NCI-H345 treated with DMSO at 0.1 percent for 48 hours (cell line): ENCODE results near the gene HINT1.
"Not testable (repeated sequence)": the region's sequence is repeated elsewhere in the genome, so short reads cannot be mapped to it uniquely, and the experiment has no call there.

Experiments used
- DNase-seq: peaks from one replicate; lab custom pipeline; 2025; ENCODE audit not compliant: unreplicated experiment; lab: John Stamatoyannopoulos, UW

HINT1 gene

DNA sequence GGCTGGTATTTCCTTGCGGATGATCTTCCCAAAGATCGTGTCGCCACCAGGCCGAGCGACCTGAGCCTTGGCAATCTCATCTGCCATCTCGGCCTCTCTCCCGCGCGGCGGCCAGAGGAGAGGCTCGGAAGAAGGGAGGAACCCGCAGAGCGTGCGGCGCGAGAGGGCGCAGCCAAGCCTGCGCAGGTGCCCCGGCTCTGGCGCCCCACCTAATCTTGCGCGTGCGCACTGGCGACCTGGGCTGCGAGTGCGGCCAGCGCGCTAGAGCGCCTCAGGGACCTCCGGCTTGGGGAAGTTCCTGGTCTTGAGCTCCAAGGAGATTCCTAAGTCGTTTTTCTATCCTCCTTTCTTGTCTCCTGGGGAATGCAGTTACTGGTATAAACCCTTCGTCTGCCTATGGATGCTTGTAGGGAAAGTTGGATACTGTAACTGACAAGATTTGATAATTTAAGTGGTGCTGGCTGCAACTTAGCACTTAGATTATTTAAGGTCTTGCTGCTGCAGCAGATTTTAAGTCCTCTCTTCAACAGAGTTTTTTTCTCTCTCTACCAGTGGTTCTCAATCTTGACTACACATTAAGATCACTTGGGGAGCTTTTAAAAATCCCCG is at the start of gene HINT1:
Gene HINT1, minus strand, starts transcription at position 138 of the 609 bp plus-strand sequence. Its CDS starts 51 bp downstream, at position 87.
- DNase-seq, result peak; percentile 65

DNA sequence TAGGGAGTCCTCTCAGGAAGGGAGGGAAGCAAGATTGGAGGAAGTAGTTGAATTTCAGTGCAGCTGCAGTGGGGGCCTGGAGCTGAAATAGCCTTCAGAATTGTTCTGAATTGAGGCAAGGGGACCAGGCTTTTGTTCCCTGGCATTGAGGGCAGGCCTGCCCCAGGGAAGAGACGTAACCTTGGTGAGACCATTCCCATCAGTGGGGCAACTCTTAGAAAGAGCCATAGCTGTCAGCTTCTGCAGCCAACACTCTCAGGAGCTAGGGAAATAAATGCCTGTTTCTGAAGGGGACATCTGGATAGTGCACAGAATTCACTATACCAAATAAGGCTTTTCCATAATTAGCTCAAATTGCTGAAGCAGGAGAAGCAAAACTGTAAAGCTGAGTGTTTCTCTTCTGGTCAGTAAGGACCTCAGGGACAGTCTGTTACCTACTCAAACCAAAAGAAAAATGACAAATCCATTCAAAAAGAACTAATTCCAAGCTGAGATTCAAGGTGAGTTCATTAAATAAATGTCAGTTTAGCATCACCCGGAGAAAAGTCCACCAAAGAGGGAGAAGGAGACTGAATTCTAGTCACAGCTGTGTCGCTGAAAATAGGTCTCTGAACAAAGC is 49.7 kb upstream of the HINT1 start:
- no peak for DNase-seq

DNA sequence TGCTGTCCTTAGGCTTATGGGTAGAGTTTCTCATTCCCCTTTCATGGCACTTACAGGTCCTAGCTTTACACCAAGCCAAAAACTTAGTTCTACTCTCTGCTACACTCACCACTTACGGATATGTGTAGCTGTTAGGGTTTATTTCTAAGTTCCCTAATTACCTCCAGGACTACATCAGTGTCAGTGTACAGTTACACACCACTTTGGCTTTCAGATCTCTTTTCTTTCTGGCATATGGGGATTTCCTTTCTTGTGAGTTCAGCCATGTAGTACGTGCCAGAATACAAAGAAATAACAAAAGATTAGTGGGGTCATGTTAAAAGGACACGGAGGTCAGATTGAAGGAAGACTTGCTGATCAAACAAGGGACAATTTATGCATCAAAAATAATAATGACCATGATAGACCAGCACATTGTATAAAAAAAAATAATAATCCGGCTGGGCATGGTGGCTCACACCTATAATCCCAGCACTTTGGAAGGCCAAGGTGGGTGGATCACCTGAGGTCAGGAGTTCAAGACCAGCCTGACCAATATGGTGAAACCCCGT is 47.5 kb upstream of the HINT1 start:
- DNase-seq, result no peak

DNA sequence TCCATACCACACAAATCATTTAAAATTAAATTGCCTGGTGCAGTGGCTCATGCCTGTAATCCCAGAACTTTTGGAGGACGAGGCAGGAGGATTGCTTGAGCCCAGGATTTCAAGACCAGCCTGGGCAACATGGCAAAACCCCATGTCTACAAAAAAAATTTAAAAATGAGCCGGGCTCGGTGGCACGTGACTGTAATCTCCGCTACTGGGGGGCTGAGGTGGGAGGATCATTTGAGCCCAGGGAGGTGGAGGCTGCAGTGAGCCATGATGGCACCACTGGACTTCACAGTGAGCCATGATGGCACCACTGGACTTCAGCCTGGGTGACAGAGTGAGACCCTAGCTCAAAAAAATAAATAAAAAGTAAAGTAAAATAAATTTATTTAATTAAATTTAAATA is 46.6 kb upstream of the HINT1 start:
- no peak for DNase-seq

DNA sequence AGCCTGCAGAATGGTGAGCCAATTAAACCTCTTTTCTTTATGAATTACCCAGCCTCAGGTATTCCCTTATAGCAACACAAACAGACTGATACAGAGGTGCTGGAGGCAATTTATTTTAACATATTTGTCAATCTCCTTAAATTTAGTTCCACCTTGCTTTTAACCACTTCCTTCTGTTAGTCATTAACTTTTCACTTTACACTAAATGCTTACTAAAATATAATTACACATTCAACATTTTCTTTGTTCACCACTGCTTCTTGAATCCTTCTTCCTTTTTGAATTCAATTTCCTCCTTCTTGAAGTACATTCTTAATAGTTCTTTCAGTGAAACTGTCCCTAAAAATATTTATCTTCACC is 45.1 kb upstream of the HINT1 start:
- DNase-seq, result no peak

DNA sequence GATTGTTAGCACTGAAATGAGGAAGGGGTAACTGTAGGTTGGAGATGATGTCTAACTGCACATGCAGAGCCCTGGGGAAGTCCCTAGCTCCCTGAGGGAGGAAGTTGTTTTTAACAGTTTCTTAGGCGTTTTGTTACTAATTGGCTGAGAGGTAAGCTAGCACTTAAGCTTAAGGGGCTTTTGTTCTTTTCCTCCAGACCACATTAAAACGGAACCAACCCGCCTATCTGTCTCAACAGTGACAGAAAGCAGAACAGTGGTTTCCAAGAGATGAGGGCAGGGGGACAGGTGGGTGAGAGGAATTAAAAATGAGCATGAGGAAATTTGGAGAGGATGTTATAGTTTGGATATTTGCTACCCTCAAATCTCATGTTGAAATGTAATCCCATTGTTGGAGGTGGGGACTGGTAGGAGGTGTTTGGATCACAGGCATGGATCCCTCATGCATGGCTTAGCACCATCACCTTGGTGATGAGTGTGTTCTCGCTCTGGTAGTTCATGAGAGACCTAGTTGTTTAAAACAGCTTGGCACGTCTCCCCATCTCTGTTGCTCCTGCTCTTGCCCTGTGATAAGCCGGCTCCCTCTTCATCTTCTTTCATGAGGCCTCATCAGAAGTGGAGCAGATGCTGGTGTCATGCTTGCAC is 44.6 kb upstream of the HINT1 start:
- DNase-seq, result peak; percentile 37

DNA sequence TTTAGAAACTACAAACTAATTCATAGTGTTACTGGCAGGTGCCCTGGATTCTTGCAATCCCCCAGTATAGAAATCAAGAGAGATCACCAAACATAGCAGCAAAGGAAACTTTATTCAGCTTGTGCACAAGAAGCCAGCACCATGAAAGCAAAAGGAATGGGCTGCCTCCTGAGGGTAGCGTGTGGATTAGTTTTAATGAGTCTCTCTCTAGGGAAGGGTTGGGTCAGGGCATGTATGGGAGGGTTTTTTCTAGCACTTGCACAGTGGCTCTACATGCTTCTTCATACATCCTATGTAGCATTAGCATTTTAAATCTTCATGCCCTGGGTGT is 44.1 kb upstream of the HINT1 start:
- DNase-seq, result no peak

DNA sequence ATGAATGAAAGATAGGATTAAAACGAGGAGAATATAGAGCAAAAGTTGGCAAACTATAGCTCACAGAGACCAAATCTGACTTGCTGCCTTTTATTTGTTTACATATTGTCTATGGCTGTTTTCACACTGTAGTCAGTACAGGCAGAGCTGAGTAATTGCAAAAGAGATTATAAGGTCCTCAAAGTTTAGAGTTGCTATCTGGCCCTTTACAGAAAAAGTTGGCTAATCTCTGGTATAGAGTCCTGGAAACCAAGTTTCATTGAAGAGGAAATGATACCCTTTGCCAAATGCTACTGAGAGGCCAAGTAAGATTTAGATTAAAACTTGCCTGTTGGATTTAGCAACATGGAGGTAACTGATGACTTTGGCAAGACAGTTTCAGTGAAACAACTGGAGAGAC is 41.7 kb upstream of the HINT1 start:
- DNase-seq, result no peak

DNA sequence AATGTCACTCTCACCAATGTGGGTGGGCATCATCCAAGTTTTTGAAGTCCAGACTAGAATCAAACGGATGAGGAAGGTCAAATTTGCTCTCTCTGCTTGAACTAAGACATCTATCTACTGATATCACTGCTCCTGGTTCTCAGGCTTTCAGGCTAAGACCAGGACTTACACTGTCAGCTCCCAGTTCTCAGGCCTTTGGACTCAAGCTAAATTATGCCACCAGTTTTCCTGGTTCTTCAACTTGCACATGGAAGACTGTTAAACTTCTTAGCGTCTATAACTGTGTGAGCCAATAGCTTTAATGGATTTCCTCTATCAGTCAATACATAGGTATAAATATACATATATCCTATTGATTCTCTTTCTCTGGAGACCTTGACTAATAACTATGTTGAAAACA is 41.0 kb upstream of the HINT1 start:
- DNase-seq, result no peak

DNA sequence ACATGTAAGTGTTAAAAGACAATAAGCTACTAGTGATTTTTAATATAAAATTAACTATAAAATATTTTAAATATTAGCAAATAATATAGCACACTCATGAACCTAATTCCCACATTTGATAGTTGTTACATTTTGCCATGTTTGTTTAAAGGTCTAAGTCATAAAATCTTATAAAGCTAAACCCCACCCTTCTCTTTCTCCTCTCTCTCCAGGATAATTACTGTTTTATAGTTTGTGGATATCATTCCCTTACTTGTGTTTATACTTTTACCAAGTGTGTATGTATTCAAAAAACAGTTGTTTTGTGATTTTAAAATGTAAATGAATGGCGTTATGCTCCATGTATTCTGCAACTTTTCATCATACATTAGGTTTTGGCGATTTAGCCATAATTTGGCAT is 39.9 kb upstream of the HINT1 start:
- no peak for DNase-seq

DNA sequence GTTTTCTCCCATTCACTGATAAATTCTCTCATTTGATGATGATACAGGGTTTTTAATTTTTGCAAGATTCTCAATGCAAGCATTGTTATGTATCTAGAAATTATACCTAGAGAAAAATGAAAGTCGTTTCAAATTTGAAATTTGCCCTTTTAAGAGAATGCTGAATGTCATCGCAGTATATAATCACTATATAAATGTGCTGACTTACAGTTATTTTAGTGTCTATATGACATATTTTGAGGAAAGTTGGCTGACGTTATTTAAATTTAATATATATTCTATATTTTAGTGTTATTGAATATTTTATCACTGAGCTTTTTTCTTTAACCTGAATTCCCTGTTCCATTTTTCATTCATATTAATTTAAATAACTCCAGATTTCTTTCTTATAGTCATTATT is 35.5 kb upstream of the HINT1 start:
- DNase-seq, result no peak

DNA sequence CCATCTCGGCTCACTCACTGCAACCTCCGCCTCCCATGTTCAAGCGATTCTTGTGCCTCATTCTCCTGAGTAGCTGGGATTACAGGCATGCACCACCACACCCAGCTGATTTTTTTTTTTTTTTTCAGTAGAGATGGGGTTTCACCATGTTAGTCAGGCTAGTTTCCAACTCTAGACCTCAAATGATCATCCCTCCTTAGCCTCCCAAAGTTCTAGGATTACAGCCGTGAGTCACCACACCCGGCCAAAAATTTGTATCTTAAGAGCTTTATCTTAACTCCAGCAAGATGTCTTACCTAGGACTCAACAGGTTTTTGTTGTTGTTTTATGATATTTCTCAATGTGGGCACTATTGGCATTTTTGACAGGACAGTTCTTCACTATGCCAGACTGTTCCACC is 33.6 kb upstream of the HINT1 start:
- no peak for DNase-seq

DNA sequence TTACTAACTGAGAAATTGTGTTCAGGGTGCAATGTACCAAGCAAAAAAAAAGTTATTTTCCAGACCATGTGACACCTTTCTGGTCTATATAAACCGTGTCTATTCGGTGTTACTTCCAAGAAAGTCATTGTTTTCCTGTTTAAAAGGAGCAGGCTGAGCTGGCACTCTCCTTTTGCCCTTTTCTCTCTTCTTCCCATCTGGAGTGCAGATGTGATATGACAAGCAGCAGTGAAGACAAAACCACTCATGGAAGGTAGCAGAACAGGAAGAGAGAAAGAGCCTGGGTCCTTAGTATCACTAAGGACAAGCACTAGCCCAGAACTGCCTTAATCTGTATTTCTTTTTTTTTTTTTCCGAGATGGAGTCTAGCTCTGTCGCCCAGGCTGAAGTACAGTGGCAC is 31.3 kb upstream of the HINT1 start:
- no peak for DNase-seq

DNA sequence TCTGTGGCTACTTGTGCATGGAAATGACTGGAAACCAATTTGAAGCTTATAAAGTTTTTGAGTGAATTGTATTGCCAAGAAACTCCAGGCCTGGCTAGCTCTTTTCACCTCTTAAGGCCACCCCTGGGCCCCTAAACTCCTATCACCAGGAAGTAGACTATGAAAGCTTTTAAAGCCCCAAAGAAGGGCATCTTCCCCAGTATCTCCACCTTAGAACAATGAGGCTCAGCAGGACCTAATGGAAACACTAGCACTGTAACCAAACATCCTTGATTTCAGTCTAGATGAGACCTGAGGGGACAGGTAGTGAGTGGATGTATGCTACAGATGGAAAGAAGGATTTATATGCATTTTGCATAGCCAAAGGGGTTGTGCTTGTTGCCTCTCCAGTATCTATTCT is 30.6 kb upstream of the HINT1 start:
- no peak for DNase-seq

DNA sequence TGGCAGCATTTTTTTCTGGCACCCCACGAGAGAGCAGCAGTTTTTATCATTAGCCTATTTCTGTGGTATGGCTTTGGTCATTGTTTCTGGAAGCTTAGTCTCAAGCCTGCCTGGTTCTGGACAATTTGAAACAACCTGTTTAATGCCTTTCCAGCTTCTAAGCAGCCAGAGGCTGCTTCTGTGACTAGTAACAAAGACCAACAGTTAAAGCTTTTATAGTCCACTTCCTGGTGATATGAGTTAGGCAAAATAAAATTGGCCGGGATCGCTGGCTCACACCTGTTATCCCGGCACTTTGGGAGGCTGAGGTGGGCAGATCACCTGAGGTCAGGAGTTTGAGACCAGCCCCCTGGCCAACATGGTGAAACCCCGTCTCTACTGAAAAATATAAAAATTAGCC is 29.7 kb upstream of the HINT1 start:
- DNase-seq, result no peak

DNA sequence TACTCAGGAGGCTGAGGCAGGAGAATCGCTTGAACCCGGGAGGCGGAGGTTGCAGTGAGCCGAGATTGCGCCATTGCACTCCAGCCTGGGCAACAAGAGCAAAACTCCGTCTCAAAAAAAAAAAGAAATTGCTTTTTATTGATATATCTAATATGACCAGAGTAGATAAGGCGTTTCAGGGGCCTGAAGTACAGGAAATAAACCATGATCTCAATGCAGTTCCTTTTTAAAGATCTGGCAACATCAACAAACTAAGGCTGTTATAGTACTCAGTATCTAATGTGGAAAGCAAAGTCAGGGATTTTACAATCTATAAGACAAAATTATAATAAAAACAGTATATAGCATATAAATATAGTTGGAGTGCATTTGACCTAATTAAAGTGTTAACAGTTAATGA is 28.8 kb upstream of the HINT1 start:
- not testable (repeated sequence) for DNase-seq

DNA sequence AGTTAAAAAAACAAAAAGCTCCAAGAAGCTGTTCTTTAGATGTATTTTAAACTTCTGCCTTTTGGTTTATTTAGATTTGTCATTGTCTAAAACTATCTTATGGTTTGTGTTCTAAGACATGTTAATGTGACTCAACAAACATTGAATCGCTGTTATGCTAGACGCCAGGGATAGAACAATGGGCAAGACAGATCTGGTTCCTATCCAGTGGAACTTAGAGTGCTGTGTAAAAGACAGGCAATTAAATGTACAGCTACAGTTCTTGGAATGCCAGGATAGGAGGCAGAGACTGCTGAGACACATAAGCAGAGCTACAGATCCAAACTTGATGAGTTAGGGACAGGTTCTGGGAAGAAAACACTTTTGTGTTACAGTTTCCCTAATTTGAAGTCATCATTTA is 28.1 kb upstream of the HINT1 start:
- no peak for DNase-seq

DNA sequence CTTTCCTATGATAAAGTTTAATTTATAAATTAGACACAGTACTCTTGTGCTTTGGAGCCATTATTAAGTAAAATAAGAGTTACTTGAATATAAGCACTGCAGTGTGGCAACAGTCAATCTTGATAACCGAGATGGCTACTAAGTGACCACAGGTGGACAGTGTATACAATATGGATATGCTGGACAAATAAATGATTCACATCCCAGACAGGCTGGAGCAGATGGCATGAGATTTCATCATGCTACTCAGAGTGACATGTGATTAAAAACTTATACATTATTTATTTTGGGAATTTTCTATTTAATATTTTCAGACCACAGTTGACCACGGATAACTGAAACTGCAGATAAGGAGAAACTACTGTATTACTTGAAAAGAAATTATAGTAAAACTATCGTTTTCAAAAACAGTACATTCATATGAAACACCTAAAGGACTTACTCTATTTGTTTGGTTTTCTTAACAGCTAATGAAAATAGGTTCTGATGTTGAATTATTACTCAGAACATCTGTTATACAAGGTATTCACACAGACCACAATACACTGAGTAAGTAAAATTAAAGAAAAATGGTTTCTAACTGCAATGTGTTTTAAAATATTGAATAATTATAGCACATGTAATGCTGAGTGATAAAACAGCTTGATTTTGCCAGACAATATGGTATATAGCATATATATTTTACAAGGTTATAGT is 21.7 kb upstream of the HINT1 start:
- no peak for DNase-seq

DNA sequence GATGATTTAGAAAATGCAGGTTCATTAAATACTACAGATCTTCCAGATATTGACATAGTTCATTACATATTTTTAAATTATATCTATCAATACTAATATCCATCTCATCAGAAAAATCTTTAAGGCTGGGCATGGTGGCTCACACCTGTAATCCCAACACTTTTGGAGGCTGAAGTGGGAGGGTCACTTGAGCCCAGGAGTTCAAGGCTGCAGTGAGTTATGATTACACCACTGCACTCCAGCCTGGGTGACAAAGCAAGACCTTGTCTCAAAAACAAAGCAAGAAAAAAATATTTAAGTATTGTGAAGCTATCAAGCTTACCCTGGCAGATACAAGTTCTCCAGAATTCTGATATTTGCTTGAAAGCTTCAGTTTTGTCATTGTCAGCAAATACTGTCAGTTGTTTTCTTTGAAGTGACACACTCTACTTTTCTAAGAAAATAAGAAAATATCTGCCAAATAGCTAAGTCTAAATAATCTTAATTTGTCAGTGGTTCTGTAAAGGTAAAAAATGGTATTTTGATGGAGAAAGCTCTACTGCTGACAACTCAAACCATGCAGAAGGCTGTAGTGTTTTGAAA is 20.6 kb upstream of the HINT1 start:
- DNase-seq, result no peak

DNA sequence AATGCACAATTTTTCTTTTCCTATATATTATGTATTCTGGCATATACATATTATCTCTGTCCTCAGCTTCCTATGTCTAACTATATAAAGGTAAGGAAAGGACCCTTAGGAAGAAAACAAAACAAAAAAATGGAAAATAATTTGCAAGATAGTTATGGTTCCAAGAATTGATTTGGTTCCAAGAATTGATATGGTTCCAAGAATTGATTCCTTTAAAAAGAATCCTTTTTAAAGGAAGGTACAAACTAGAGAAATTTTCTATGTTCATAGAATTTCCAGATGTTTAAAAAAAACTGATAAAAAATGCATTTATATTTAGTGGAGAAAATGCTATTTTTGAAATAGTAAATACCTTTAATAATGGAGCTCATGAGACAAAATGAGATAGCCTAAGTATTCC is 17.8 kb upstream of the HINT1 start:
- DNase-seq, result no peak

DNA sequence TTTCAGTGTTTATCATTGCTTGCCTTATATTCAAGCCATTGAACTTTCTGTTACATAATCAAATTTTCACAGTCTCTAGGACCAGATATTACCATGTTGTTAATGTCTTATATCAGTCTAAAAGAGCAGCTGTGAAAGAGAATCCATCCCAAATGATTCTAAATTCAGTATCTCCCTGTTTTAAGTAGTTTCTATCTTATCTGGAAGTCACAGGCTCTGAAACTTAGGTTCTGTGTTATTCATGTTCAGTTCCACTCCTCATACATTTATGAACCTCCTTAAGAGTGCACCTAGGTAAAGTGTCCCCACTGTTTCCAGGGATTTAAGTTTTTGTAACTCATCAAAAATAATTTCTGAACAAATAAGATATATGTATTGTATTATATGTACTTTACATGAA is 15.4 kb upstream of the HINT1 start:
- DNase-seq, result no peak
